Measurements from ENCODE around the gene DCUN1D2.

DNA sequence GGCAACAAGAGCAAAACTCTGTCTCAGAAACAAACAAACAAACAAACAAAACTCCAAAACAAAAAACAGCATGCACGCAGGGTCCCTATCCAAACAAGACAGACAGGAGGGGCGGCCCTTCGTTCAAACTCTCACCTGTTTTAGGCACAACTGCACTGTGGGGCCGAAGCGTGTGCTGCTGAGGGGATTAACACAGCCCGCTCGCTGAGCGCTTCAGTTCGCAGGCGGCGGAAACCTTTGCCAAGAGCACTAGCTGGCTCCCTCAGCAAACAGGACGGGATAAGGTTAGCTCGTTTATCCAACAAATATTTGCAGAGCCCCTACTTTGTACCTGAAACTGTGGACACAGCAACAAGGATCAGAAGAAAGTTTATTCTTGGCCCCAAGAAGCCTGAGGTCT, 35.6 kb downstream of the DCUN1D2 start:
- TF ChIP-seq, protein P1, sequence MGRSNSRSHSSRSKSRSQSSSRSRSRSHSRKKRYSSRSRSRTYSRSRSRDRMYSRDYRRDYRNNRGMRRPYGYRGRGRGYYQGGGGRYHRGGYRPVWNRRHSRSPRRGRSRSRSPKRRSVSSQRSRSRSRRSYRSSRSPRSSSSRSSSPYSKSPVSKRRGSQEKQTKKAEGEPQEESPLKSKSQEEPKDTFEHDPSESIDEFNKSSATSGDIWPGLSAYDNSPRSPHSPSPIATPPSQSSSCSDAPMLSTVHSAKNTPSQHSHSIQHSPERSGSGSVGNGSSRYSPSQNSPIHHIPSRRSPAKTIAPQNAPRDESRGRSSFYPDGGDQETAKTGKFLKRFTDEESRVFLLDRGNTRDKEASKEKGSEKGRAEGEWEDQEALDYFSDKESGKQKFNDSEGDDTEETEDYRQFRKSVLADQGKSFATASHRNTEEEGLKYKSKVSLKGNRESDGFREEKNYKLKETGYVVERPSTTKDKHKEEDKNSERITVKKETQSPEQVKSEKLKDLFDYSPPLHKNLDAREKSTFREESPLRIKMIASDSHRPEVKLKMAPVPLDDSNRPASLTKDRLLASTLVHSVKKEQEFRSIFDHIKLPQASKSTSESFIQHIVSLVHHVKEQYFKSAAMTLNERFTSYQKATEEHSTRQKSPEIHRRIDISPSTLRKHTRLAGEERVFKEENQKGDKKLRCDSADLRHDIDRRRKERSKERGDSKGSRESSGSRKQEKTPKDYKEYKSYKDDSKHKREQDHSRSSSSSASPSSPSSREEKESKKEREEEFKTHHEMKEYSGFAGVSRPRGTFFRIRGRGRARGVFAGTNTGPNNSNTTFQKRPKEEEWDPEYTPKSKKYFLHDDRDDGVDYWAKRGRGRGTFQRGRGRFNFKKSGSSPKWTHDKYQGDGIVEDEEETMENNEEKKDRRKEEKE (IDR thresholded peaks at IDR 0.05): no peak
- TF ChIP-seq CHD4 (IDR thresholded peaks at IDR 0.05) (no peak), RAD21 (IDR thresholded peaks at IDR 0.05; ENCODE audit: insufficient read depth, low read depth, low read length) (no peak)
